HG02642 (cell line): Measurements from ENCODE around the gene BBS12.

Experiments used
- ATAC-seq: cut with Tn5 transposase; IDR thresholded peaks from one replicate; pipeline ENCODE4 v1.9.1; 2021; ENCODE audit warnings: mild to moderate bottlenecking; ENCODE audit not compliant: unreplicated experiment, poor library complexity

BBS12 gene

GRCh38 chr4:122732329-122733026, at the start of gene BBS12:
Gene BBS12, plus strand, starts transcription at chr4:122732704. Its CDS starts 9,189 bp downstream, at chr4:122741893.
- ATAC-seq: peak; percentile 100

- no peak for ATAC-seq
These were observed 45.8 kb upstream of the BBS12 start for GRCh38 chr4:122686691-122687090.

GRCh38 chr4:122687531-122688061, 44.9 kb upstream of the BBS12 start:
- ATAC-seq: peak; percentile 45

GRCh38 chr4:122688529-122689140, 43.9 kb upstream of the BBS12 start:
- ATAC-seq: no peak

- ATAC-seq: peak; percentile 80
These were observed 42.5 kb upstream of the BBS12 start for GRCh38 chr4:122689972-122690371.

GRCh38 chr4:122691988-122692387, 40.5 kb upstream of the BBS12 start:
- ATAC-seq: no peak

GRCh38 chr4:122692641-122693520, 39.6 kb upstream of the BBS12 start:
- no peak for ATAC-seq

- ATAC-seq: no peak
These were observed 37.3 kb upstream of the BBS12 start for GRCh38 chr4:122695226-122695625.

GRCh38 chr4:122700178-122700725, 32.3 kb upstream of the BBS12 start:
- no peak for ATAC-seq

- no peak for ATAC-seq
These were observed 31.4 kb upstream of the BBS12 start for GRCh38 chr4:122701061-122701460.

GRCh38 chr4:122701965-122702364, 30.5 kb upstream of the BBS12 start:
- no peak for ATAC-seq

GRCh38 chr4:122702939-122703338, 29.6 kb upstream of the BBS12 start:
- no peak for ATAC-seq

- ATAC-seq: no peak
These were observed 28.6 kb upstream of the BBS12 start for GRCh38 chr4:122703868-122704267.

GRCh38 chr4:122705009-122705408, 27.5 kb upstream of the BBS12 start:
- ATAC-seq: no peak

GRCh38 chr4:122705547-122706117, 26.9 kb upstream of the BBS12 start:
- ATAC-seq: no peak

- no peak for ATAC-seq
These were observed 26.0 kb upstream of the BBS12 start for GRCh38 chr4:122706511-122706910.

GRCh38 chr4:122707497-122707896, 25.0 kb upstream of the BBS12 start:
- no peak for ATAC-seq

- no peak for ATAC-seq
These were observed 23.3 kb upstream of the BBS12 start for GRCh38 chr4:122709236-122709635.

GRCh38 chr4:122710434-122711308, 21.8 kb upstream of the BBS12 start:
- ATAC-seq: peak; percentile 72
